GM18507 (cell line): ENCODE data around the gene KLF2.

Source experiments
- DNase-seq: peaks from one replicate; pipeline ENCODE4 v3.0.0; 2011; ENCODE audit warnings: low read depth; ENCODE audit not compliant: insufficient read length; ENCODE audit errors: extremely low spot score
- FAIRE-seq: peaks from 2 replicates; lab custom pipeline; 2011; peaks lifted over from hg19 to GRCh38; lab: Jason Lieb, UNC

Gene KLF2

DNA sequence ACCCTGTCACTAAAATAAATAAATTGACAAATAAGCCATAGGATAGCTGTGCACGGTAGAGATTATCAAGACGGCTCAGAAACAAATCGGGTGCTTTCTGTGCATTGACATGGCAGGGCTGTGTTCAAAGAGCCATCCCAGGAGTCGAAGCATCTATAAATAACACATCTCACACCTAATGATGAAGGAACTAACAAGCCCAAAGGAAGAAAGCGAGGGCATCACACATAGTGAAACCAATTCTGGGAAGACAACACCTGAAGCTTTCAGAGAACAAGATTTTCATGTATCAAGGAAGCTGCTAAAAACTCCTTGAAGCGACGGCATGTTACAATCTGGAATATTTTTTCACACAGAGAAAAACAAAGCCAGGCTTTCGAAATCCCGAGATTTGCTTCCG lies 36.1 kb downstream of the KLF2 start:
- FAIRE-seq: no peak
- no peak for DNase-seq

DNA sequence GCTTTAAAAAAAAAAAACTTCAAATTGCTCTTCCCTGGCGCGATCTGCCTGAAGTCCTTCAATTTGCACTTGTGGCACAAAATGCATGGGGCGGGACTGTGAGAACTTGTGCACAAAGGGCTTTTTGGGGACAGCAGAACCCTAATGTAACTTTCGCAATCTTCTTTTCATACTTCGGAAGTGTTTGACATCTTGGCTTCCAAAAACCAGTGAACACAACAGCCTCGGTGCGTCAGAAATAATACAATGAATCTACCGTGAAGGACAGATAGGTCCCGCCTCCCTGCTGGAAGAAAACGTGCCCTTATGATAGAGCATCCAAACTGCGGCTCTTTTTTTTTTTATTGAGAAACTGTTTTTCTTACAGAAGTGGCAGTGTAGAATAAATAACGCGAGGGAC lies 36.6 kb downstream of the KLF2 start:
- FAIRE-seq: no peak
- DNase-seq: no peak

DNA sequence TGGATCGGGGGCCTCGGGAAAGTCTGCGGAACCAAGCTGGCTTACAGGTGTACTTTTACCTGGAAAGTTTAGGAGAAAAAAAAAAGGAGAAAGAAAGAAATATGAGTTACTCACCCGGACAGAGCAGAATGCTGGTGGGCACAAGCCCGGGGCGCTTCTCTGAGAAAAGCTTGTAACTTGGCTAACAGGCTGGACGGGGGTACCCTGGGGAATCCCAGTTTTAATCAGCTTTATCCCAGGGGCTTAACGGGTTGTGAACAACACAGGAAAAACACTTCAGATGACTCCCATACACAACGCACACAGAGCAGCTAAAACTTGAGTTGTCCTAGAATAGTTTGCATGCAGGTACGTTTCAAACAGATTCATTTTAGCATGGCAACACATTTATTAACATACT lies 37.3 kb downstream of the KLF2 start:
- DNase-seq (no peak), FAIRE-seq (no peak)

DNA sequence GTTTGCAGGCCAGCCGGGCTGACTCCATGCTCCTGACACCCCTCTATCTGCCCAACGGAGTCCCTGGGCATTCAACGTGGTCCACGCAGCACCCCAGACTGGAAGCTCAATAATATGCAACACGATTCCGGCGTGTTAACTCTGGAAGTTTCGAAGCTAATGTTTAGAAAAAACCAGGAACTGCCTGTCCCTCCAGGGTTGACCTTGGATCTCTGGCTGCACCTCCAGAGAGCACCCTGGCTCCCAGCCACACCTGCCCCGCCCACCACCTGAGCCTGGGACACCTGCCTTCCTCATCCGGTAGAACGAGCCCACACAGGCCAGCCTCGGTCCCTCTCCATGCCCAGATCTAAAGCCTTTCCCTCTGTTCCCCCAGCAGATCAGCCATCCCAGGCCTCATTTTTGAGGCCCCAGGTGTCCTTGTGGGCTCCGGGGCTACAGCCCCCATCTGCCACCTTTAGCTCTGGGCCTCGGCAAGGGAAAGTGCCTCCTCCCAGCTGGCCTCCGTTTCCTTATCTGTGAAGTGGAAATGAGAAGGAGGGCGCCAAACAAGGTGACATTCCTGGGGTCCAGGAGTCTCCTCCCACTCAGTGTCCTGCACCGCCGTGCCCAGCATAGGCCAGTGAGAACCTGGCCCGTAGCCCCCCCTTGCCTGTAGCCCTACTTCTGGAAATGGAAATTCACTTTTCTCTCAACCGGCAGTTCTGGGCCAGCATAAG lies 38.7 kb downstream of the KLF2 start:
- DNase-seq (no peak), FAIRE-seq (no peak)

DNA sequence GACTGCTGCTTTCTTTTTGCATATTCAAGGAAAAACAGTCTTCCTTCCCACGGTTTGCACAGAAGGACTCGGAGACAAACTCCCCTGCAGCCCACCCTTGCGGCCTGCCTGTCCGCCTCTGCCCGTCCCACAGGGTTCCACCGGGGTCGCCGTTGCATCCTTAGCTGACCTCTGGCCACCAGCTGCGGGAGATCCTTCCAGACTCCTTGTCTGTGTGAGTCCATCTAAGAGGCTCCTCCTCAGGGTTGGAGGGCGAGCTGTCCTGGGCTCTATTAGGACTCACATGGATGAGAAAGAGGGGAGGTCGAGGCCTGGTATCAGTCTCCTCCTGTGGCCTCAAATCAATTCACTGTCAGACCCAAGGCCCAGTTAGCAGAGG lies 39.2 kb downstream of the KLF2 start:
- FAIRE-seq: no peak
- no peak for DNase-seq

DNA sequence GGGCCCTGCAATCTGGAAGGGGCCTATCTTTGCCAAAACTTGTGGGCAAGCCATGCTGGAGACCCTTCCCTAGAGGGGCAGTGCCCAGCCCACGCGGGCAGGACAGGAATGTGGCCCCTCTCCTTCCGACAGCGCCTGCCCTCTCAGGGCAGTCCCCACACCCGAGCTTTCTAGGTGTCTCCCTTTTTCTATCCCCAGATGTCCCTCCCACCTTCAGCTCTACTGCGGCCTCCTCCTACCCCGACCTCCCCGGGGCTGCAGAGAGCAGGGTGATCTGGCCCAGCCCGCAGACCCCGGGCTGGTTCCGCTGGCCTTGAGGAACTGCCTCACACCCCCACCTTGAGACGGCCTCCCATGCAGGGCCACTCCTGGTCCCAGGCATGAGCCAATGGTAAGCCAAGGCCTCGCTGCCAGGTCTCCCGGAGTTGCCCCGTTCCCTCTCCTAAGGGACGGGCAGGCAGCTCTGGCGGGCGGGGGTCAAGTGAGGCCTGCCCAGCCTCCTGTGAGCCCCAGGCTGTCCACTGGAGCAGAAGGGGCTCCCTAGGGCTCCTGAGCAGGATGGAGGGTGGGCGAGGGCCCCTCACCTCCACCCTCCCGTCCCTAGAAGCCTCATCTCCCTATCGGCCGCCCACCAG lies 39.7 kb downstream of the KLF2 start:
- no peak for DNase-seq
- no peak for FAIRE-seq

DNA sequence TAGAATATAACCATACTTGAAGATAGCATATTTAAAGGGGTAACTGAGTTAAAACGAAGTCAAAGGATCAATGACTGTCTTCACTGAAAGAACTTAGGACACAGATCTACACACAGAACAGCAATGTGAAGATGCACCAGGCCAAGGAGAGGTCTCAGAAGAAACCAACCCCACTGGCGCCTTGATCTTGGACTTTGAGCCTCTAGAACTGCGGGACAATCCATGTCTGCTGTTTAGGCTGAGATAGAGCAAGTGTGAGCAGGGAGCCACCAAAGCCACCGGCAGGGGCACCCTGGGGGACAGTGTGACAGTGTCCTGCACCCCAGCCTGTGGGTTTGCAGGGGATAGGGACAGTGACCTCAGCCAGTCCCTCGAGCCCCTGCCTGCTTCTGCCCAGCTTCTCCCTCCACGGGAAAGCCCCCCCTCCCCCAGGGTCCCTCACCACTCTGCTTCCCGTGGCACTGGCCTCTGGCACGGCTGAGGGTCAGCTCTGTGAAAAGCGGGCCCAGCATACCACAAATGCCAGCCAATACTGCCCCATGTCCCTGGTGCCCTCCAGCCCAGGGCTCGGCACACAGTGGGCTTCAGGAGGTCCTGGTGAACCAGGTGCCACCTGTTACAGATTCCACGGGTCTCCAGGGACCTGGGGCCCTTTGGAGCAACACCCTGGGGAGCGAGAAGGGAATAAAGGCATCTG lies 40.8 kb downstream of the KLF2 start:
- DNase-seq (no peak), FAIRE-seq (no peak)

DNA sequence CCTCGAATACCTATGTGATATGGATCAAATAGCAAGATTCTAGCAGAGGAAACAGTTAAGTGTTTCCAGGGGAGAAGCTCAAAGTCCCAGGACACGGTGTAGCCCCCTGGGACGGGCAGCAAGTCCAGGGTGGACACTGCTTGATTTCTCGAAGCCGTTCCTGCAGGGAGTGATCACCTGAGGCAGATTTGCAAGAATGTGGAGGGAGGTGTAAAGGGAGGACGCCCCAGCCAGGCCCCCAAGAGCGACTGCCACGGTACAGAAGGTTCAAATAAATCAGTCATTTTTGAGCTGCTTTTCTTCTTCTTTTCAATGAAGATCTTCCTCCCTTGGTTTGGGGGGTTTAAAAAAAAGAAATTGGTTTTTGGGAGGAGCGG lies 41.4 kb downstream of the KLF2 start:
- FAIRE-seq: no peak
- DNase-seq: no peak

DNA sequence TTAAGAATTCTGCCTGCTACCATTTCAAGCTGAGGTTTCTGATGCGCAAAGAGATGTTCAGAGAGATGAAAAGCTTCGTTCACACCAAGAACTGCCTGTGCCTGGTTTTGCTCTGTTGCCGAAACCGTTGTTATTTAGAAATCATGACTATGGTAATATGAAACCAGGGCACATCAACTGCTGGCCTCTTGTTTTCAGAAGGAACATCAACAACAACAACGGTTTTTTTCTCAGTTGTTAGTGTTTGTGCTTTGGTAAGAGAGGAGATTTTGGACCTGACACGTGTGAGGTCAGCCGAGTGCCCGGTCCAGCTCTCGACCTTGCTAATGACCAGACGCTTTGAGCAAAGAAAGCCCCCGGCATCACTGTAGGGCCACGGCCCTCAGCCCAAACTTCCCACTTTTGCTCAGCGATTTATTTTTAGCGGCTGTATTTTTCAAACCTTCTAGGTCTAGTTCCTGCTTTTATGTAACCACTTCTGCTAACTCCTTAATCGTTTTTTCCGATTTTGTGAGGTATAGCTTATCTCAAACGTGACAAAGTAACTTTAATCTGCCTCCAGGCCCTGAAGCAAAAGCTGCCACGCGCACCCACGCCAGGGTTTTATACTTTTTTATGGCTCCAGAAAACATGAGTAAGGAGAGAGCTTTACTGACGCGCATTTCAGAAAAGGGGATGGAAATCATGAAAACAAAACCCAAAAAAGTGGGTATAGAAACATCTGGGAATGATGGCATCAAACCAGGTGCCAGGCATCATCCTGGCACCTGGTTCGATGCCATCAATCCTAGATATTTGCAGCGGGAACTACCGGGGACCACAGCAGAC lies 42.0 kb downstream of the KLF2 start:
- DNase-seq (no peak), FAIRE-seq (no peak)

DNA sequence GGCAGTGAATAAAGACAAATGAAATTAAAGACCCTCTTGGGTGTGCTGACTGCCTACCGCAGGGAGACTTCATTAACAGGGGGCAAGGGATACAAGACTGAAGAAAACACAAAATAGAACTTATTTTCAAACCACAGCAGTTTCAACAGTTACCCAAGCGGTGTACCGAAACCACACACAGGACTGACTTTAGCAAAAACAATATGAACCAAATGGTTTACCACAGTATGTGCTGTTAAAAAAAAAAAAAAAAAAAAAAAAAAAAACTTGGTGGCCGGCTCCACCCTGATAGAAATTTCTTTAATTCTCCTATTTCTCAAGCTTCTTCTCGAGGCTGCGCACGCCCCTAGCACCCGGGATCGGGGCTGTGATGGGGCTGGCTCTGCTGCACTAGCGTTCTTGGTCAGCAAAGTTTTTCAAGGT lies 42.6 kb downstream of the KLF2 start:
- DNase-seq (no peak), FAIRE-seq (peak; percentile 98)

DNA sequence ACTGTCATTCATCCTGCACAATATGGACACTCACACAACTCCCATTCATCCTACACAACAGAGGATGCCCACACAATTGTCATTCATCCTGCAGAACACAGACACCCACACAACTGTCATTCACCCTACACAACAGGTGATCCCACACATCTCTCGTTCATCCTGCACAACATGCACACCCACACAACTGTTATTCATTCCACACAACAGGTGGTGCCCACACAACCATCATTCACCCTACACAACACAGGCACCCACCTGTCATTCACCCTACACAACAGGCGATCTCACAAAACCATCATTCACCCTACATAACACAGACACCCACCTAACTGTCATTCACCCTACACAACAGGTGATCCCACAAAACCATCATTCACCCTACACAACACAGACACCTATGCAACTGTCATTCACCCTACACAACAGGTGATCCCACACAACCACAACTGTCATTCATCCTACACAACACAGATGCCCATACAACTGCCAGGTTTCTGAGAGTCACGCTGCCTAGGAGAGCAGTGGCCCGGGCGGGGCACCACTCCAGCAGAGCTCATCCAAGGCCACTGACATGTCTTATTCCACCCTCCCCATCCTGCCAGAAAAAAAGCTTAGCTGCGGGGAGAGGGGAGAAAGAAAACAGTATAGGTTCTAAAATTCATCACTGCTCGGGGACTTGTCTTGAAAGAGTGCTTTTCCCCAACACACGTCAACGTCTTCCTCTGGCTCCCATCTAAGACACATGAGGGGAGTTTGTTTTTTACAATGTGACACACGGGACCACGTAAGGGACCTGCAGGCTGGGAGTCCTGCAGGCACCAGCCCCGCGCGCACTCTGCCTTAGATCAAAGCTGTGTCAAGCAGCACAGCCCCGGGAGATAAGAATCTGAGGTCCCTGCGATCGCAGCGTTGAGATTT lies 44.0 kb downstream of the KLF2 start:
- FAIRE-seq: peak; percentile 42
- no peak for DNase-seq

DNA sequence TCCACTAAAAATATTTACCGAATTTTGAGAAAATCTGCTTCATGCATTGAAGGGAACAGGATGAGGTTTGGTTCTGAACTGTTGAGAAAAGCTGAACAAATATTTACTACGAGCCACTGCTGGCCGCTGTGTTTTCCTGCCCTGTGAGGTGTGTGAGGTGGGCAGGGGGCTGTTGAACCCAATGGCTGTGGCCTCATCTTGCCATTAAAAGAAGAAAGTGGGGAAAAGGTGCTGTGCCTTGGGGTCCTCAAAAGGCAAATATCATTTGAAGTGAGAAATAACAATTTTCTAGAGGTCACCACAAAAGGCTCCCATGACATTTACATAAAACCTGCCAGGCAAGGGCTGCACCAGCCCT lies 44.7 kb downstream of the KLF2 start:
- no peak for FAIRE-seq
- no peak for DNase-seq

DNA sequence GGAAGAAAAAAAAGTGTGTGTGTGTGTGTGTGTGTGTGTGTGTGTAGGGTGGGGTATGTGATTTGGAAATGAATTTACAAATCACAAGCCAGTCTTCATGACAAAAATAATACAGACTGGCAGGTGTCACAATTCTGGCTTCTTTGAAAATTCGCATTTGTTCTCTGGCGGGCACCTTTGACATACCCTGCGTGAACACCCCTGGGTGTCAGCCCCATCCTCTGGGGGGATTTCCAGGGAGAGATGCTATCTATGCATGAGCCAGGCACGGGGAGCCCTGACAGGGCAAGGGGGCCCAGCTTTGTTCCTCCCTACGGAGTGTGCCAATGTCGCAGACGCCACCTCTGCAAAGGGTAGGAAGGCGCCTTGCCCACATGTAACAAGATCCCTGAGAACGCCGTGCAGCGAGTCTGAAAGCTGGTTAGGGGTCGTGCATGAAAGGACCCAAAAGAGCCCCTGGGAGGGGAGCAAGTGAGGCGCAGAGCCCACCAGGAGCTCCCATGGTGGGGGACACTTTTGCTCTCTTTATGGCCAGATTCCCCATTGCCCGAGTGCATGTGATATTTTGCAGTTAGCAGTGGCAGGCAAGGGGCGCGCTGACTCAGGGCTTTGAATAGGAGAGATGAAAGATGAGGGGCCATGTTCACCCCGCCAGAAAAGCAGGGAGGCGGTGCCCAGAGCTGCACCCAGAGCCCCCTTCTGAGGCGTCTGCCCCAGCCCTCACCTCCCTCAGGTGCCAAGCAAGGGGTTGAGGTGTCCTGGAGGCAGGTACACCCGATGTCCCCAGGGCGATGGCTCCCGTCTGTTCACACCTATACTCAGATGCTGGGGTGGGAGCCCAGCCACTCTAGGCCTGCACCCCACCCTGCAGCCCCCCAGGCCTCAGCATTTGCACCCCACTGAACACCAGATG lies 45.3 kb downstream of the KLF2 start:
- FAIRE-seq (no peak), DNase-seq (no peak)

DNA sequence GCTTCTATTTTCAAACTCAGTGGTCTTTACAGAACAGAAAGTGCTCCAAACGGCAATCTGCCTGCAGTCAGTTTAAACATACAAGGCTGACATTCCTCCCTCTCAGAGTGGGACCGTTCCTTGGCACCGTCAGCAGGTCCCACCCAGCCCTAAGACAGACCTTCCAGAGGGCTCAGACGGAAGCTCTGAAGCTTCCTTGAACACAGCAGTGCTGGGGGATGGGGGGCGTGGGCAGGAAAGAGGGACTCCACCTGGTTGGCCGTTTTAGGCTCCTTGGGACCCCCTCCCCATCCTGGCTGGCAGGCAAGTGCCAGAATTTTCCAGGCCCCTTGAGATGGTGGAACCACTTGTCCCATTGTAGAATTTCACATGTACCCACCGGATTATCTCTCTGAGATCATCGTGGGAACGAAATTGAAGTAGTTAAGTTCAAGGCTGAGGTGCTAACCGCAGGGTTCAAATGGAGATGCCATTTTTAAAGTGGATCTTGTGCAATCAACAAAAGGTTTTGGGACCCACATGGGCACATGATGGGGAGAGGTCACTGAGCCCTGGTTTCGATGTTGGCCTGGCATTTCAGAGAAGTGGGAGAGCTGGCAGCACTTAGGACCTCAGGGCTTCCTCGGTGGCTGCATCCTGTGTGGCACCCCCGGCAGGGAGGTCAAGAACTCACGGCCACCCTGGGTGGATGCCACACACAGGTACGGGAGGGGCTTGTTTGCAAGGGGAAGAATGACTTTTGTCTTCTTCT lies 46.2 kb downstream of the KLF2 start:
- FAIRE-seq: no peak

DNA sequence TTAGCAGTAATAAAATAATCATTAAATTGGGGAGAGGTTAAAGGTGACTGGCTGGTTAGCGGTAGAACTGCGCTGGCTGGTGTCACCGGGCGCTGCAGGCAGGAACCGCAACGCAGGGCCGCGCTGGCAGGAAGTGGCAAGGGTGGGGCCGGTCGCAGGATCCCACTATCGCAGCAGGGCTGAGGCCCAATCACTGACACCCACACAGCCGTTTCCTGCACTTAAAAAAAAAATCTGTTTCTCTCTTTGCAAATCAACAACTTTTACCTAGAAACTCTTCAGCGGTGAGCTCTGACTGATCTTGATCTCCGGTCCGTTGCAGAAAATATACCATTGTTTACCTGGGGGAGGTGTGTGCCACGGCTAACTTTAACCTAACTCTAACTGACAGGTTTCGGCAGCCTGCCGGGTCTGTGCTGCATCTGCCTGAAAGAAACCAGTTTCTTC lies 46.9 kb downstream of the KLF2 start:
- DNase-seq (peak; percentile 60), FAIRE-seq (peak; percentile 95)

More for the DNA sequence above, 46.2 kb downstream of the KLF2 start:
- DNase-seq: no peak

DNA sequence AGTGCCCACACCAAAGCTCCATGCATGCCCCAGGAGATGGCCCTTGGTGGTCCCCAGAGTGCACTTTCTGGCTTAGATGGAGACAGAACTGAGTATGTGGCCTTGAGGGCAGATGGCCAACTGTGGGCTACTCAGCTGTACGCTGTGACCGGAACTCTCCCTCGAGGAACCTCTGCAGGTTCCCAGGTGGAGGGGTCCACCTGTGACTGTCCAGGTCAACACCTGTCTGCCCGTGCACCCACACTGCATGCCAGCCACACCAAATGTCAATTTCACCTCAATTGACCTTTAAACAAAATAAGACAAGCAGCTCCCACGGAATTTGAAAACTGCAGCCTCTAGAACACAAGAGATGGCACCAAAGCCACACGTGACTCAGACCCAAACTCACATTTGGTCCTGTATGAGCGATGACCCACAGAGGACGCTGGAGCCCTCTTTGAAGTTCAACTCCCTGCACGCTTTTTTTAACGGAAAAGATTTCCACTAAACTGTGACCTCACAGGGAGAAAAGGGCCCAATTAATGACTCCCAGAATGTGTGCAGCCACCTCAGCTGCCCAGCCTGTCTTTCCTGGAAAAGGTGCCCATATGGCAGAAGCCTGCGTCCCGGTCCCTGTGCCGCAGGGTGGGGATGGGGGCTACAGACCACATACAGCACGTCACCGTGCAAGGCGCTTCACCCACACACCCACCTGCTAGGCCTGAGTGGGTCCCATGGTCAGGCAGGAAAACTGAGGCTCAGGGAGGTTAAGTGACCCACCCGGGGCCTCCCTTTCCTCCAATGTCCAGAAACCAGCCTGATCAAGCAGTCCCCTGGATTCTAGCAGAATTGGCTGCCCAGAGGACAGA lies 47.7 kb downstream of the KLF2 start:
- peak; percentile 35 for FAIRE-seq

DNA sequence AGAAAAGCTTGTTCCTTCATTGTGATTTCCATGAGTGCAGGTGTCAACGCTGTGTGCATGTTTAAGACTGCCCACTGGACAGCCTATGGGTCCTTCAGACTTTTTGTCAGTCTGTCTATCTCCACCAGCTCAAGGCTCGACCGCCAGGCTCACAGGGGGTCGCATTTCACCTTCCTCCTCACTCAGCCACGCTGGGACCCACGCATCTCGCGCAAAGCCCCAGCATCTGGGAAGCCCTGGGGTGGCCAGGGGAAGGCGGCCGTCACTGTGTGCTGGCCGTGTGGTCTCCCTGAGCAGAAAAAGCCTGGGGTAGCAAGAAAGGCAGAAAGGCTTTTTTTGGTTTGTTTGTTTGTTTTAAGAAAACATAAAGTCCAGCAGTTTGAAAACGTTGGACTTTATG lies 48.5 kb downstream of the KLF2 start:
- DNase-seq (no peak), FAIRE-seq (no peak)

More for the DNA sequence above, 47.7 kb downstream of the KLF2 start:
- no peak for DNase-seq
